ENCODE measurements around the gene FIG4. TPM values are rescaled to one million over a fixed set of nuclear protein-coding genes. Genes with fewer than 3 reads are reported as not detected.

Gene FIG4
- total RNA-seq, 4 donors from 2014 or later: 6.9 to 17.1 (median 10.6) TPM

DNA sequence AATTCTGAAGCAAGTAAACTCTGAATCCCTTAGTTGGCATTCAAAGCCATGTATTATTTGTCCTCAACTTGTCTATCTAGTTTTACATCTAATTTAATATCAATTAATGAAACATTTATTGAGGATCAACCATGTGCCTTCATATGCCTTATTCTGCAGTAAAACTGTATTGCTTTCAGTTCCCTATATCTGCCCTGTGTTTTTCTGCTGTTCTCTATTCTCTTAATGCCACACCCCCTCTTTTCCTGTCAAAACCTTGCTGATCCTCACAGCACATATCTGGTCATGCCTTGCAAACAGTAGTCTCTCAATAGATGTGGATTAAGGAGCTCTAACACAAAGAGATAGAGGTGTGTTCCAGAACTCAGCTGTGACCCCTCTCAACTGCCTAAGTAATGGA is 2.0 kb downstream of the FIG4 start:
- intact Hi-C loops (cut with DNase I; ENCODE audit: low total_unique reads): no loop called here
- no peak overlapping the region for H3K4me3 ChIP-seq (ENCODE audit: low read depth, poor library complexity, severe bottlenecking)
- DNase-seq (ENCODE audit: low spot score in 2 of 2): no peak
- TF ChIP-seq, protein P1, sequence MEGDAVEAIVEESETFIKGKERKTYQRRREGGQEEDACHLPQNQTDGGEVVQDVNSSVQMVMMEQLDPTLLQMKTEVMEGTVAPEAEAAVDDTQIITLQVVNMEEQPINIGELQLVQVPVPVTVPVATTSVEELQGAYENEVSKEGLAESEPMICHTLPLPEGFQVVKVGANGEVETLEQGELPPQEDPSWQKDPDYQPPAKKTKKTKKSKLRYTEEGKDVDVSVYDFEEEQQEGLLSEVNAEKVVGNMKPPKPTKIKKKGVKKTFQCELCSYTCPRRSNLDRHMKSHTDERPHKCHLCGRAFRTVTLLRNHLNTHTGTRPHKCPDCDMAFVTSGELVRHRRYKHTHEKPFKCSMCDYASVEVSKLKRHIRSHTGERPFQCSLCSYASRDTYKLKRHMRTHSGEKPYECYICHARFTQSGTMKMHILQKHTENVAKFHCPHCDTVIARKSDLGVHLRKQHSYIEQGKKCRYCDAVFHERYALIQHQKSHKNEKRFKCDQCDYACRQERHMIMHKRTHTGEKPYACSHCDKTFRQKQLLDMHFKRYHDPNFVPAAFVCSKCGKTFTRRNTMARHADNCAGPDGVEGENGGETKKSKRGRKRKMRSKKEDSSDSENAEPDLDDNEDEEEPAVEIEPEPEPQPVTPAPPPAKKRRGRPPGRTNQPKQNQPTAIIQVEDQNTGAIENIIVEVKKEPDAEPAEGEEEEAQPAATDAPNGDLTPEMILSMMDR (IDR thresholded peaks at IDR 0.05): no peak
- no peak for TF ChIP-seq POLR2A (IDR thresholded peaks at IDR 0.05)

DNA sequence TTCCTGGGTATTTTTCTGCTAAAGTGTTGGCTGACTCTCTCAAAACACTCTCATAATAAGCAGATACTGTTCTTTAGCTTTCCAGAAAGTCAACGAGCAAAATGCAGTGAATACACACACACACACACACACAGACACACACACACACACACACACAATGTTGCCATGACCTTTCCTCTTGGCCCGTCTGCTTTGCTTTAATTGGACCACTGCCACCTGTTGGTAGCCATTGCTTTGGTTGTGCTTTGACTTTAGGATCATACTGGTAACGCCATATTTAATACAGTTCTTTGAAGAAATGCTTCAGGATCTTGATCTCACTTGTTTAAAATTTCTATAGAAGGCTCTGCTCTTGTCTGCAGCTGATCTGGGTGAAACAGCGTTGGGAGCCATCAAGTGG is 4.4 kb downstream of the FIG4 start:
- intact Hi-C loops (cut with DNase I; ENCODE audit: low total_unique reads): no loop called here
- TF ChIP-seq POLR2A (IDR thresholded peaks at IDR 0.05): no peak
- TF ChIP-seq, protein P1 (IDR thresholded peaks at IDR 0.05): no peak
- 77 to 80% methylated on average over 4 of the region's 4 CpGs for WGBS, 2 donors
- no peak overlapping the region for H3K4me3 ChIP-seq (ENCODE audit: low read depth, poor library complexity, severe bottlenecking)
- DNase-seq (ENCODE audit: low spot score in 2 of 2): no peak

DNA sequence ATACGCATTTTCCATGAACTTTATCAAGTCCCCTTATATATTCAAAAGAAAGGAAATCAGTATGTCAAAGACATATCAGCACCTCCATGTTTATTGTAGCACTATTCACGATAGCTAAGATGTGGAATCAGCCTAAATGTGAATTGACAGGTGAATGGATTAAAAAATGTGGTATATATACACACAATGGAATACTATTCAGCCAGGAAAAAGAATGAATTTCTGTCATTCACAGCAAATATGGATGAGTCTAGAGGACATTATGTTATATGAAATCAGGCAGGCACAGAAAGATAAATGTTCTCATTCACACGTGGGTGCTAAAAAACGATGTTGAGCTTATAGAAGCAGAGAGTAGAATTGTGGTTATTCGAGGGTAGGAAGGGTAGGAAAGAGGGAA is 5.3 kb downstream of the FIG4 start:
- WGBS, 2 donors: 93 to 96% methylated on average over 5 of the region's 5 CpGs
- intact Hi-C loops (cut with DNase I; ENCODE audit: low total_unique reads): no loop called here
- TF ChIP-seq, protein P1 (IDR thresholded peaks at IDR 0.05): no peak
- no peak for TF ChIP-seq POLR2A (IDR thresholded peaks at IDR 0.05)
- H3K4me3 ChIP-seq (ENCODE audit: low read depth, poor library complexity, severe bottlenecking): no peak overlapping the region
- DNase-seq (ENCODE audit: low spot score in 2 of 2): no peak

DNA sequence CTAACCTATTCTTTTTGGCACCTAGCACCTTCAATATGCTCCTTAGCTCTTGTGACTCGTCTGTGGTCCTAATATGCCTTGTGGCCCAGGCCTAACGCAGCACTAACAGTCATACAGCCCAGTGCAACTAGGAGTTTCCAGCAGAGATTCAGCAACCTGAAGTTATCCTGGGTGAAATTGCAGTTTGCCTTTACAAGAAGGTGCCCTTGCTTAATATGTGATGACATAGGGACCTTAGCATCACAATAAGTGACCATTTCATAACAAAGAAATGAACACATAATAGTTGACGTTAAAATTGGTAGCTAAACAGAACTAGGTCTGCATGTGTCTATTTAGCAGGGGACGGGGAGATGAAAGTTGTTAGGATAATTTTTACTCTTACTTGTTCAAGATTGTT is 10.1 kb downstream of the FIG4 start:
- no peak overlapping the region for H3K4me3 ChIP-seq (ENCODE audit: low read depth, poor library complexity, severe bottlenecking)
- TF ChIP-seq, protein P1 (IDR thresholded peaks at IDR 0.05): no peak
- TF ChIP-seq POLR2A (IDR thresholded peaks at IDR 0.05): no peak
- no peak for DNase-seq (ENCODE audit: low spot score in 2 of 2)
- intact Hi-C loops (cut with DNase I; ENCODE audit: low total_unique reads): loop anchor here (5.0 kb wide), 2 partner anchors 336 to 691 kb away; no protein-coding TSS in a partner anchor
- 75 to 88% methylated on average over 4 of the region's 4 CpGs for WGBS, 2 donors

DNA sequence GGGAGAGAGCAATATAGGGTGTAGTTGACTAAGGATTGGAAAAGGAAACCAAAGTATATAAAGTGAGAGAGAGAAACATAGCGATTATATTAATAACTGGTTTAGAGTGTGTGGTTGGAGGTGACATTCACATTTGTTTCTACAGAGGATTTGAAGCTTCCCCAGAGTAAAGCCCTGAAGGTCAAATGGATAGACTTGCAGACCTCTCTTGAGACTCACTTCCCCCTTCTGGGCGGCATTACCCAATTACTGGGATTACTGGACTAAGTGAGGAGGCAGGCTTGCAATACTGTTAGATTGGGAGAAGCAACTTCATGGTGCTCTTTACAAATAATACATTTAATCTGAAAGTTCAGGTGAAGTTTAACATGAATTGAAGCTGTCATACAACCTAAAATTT is 10.7 kb downstream of the FIG4 start:
- H3K4me3 ChIP-seq (ENCODE audit: low read depth, poor library complexity, severe bottlenecking): no peak overlapping the region
- no peak for DNase-seq (ENCODE audit: low spot score in 2 of 2)
- 81 to 82% methylated on average over 2 of the region's 2 CpGs for WGBS, 2 donors
- TF ChIP-seq POLR2A (IDR thresholded peaks at IDR 0.05): no peak
- TF ChIP-seq, protein P1 (IDR thresholded peaks at IDR 0.05): no peak
- intact Hi-C loops (cut with DNase I; ENCODE audit: low total_unique reads): loop anchor here (5.0 kb wide), 2 partner anchors 336 to 691 kb away; no protein-coding TSS in a partner anchor

DNA sequence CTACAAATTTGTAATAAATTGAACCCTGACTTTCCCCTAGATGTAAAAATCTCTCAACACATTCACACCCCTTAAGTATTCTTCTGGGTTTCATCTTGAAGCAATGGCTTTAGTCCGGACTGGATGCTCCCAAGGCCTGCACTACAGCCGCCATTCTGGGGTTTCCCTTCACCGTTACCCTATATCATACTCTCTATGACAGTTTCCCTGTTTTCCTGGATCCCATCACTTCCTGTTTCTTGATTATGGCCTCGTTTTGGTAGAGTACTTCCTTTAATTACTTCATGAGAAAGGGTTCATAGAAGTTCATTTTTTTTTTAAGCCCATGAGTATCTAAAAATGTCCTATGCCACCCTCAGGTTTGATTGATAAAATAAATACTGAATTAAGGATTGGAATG is 11.7 kb downstream of the FIG4 start:
- no peak for DNase-seq (ENCODE audit: low spot score in 2 of 2)
- intact Hi-C loops (cut with DNase I; ENCODE audit: low total_unique reads): loop anchor here (5.0 kb wide), 2 partner anchors 335 to 690 kb away; no protein-coding TSS in a partner anchor
- H3K4me3 ChIP-seq (ENCODE audit: low read depth, poor library complexity, severe bottlenecking): no peak overlapping the region
- TF ChIP-seq, protein P1 (IDR thresholded peaks at IDR 0.05): no peak
- TF ChIP-seq POLR2A (IDR thresholded peaks at IDR 0.05): no peak
- 52 to 57% methylated on average over 4 of the region's 4 CpGs for WGBS, 2 donors

All from lower leg skin (tissue), 4 donors.